Left renal pelvis (tissue), 4 donors: ENCODE measurements around the gene RFC1. TPM values are rescaled to one million over a fixed set of nuclear protein-coding genes. Genes with fewer than 3 reads are reported as not detected.
"Not testable (repeated sequence)": the region's sequence is repeated elsewhere in the genome, so short reads cannot be mapped to it uniquely, and the experiment has no call there.

Experiments
- DNase-seq, 4 donors: peaks; one replicate each; pipeline ENCODE4 v3.0.0-alpha.2; 2013; ENCODE audit warnings: low read depth in 4 of 4, low spot score in 3 of 4
- polyA plus RNA-seq, 4 donors: library from polyadenylated mRNA; unstranded; fragments of 120-200 nt; gene quantifications; one replicate each; pipeline ENCODE4 v1.2.1, GENCODE V29; 2013; ENCODE audit not compliant: insufficient read length in 4 of 4

Gene RFC1
- polyA plus RNA-seq, 4 donors: 56.4 to 81.6 (median 74.9) TPM

DNA sequence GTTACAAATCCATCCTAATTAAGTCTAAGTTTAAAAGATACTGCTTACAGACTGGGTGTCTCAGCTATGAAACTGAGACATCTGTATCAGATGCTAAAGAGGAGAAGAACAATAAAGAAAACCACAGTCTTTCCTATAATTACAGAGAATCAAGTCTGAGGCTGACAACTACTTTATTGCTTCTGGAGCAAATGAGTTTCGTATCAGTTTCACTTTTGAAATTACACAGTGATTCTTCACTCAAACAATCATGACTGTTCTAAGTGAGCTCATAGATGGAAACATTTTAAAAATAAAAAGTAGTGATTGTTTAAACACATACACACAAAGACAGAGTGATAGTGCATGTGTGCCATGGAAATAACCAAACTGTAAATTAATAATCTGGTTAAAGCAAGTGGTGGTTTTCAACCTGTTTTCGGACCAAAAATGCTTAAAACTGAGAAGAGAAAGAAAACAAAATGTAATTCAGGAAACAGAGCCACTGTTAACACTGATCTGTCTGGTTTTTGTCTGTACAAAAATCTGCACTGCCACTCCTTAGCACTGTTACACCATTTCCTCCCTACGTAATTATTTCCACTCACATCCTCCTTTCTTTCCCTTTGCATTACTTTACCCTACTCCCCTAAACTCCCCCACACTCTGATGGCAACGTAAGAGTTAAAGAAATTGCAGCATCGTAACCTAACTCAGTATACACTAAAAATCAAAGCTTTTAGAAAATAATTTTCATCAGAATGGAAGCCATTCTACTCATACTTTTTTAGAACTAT, 12.5 kb downstream of the RFC1 start:
- DNase-seq: peak in 1 of 4 donors; percentile 18

DNA sequence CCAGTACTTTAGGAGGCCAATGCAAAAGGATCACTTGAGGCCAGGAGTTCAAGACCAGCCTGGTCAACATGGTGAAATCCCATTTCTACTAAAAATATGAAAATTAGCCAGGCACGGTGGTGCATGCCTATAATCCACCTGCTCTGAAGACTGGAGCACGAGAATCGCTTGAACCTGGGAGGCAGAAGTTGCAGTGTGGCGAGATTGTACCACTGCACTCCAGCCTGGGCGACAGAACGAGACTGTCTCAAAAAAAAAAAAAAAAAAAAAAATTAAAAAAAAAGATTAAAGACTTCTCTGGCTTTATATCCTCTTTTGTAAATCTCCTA, 13.0 kb downstream of the RFC1 start:
- DNase-seq: not testable (repeated sequence)

DNA sequence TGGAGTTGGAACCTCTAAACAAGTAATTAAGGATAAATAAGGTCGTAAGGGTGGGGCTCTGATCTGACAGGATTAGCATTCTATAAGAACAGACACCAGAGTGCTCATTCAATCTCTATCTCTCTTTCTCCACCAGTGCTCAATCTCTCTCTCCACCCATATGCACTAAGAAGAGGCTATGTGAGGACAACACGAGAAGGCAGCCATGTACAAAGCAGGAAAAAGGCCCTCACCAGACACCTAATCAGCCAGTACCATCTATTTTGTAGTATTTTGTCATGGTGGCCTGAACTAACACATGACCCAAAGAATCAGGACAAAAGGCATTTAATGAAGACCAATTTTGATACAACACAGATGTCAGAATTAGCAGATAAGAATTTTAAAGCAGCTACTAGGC, 16.8 kb downstream of the RFC1 start:
- DNase-seq: no peak

DNA sequence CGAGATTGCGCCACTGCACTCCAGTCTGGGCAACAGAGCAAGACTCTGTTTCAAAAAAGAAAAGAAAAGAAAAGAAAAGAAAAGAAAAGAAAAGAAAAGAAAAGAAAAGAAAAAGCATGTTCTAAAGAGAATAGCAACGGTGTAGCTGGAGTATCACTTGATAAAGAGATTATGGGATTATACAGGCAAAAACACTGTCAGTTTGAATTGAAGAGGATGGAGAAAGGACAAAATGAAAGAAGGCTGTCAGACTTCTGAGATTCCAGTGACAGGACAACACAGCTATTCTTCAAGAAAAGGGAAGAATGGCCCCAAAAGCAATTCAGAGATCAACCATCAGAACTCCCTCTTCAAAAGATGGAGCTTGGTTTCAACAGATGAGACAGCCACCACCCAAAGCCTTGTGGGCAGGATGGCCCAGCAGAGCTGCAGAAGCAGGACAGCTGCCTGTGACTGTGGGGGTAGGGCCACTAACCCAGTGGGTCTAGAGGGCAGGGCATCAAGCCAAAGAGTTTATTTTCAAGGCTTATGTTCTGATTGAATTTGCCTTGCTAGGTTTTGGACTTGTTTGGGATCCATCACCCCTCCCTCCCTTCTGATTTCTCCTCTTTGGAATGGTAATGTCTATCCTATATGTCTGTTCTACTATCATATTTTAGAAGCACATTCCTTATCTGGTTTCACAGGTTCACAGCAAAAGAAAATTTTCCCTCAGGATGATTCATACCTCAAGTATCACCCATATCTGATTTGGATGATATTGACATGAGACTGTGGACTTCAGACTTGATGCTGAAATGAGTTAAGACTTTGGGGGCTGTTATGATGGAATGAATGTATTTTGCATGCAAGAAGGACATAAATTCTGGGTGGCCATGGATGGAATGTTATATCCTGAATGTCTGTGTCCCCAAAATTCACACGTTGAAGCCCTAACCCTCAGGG, 17.5 kb downstream of the RFC1 start:
- no peak for DNase-seq

DNA sequence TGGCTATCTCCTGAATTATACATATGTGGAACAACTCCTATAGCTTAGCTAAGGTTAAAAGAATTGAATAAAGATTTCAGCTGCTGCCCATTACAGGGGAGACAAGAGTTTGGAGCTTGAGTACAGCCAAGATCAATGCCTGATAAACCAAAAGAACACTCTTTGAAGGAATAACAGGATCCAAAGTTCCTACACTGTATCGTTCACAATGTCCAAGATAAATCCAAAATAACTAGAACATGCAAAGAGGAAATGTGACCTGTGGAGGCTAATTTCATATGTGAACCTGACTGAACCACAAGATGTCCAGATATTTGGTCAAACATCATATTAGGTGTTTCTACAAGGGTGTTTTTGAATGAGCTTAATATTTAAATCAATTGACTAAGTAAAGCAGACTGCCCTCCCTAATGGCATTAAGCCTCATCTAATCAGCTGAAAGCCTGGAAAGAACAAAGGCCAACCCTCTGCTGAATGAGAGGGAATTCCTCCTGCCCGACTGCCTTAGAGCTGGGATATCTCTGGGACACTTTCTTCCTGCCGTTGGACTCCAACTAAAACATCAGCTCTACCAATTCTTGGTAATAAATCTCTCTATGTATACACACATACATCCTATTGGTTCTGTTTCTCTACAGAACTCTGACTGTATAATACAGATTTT, 19.2 kb downstream of the RFC1 start:
- DNase-seq: no peak

DNA sequence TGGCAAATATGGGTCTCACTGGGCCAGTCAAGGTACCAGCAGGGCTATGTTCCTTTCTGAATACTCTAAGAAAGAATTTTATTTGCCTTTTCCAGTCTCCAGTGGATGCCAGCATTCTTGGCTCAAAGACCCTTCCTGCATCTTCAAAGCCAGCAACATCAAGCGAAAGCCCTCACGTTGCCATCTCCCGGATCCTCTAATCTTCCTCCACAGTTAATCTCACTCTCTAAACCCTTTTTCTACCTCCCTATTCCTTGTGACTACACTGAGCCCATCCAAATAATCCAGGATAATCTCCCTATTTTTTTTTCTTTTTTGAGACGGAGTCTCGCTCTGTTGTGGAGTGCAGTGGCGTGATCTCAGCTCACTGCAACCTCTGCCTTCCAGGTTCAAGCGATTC, 23.4 kb downstream of the RFC1 start:
- no peak for DNase-seq

DNA sequence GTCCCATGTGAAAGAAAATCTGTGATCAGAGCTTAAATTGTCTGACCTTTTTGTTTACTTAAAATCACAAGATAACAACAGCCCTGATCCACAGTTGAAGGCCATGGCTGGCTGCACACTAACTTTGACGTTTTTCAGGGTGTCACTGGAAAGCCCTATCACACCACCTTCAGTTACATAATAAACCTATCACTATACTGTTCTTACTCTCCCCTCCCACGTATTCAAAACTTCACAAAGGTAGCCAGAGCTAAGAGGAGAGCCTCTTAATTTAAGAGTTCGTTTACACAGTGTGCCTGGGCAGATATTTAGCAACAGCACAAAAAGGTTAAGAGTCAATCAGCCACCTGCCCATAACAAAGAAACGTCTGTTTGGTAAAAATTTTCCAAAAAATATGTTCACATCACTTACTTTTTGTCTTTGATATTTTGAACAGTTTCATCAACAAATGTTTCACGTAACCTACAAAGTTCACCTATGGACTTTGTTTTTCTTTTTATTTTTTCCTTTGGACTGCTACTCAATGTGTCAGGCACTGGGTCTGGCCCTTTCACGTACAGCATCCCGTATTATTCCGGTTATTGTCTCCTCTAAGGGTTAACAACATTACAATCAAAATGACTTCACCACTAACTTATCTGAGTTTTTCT, 25.0 kb downstream of the RFC1 start:
- DNase-seq: no peak

DNA sequence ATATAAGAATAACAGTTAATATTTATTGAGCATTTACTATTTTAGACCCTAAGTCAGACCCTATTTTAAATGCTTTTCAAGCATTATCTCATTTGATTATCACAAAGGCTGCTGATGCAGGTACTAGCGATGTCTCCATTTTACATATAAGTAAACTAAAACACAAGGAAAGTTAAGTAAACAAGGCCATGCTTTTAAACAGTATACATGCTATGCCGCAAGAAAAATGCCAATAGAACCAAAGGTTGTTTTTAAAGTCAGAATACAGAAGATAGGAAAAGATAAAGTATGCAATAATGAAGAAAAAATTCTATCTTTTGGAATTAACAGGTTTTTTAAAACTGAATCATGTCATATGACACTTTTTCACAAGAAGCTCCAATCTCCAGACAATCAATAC, 26.2 kb downstream of the RFC1 start:
- DNase-seq: no peak

DNA sequence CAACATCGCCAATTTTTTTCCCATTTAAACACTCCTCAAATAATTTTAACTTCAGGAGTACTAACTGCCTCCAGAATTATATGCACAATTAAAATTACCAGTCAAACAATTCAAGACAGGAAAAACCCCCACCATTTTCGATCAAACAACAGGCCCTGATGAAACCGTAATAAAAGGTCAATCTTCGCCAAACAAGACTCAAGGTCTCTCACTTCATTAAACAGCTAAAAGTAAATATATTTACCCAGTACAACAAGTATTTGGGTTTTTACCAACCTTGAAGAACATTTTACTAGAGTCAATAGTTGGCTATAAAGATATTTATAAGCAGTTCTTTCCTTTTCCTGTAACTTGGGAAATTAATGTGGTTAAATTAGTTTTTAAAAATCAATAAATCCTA, 28.3 kb downstream of the RFC1 start:
- no peak for DNase-seq

DNA sequence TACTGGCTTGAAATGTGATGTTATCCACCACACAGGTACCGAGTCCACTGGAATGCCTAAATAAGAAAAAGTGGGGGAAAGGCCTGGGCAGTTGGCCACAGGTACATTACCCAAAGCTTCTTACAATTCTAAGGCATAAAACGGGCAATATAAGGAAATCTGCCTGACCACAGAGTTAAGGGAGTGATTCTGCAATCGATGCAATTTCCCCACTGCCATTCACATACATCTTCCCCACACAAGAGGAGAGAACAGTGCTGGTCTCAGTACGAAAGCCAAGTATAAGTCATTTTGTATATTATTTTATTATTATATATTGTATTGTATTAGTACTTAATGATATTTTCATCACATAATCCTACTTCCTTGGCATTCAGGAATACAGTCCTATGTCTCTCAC, 30.6 kb downstream of the RFC1 start:
- no peak for DNase-seq

DNA sequence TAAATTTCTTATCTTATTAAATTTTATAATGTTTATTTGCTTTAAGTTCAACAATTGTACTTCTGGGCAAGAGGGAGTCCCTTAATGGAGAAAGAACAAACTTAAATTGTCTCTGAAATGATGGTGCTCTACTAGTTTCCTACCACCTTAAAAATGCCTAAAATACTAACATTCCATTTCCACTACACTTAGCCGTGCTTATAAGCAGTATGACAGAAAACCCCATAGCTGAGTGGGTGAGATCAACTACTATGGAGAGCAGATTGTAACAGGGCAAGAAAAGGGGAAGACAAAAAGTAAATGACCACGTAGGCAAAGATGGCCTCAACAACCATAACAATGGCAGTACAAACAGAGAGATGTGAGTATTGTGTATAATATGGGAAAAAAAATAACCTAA, 35.0 kb downstream of the RFC1 start:
- no peak for DNase-seq

DNA sequence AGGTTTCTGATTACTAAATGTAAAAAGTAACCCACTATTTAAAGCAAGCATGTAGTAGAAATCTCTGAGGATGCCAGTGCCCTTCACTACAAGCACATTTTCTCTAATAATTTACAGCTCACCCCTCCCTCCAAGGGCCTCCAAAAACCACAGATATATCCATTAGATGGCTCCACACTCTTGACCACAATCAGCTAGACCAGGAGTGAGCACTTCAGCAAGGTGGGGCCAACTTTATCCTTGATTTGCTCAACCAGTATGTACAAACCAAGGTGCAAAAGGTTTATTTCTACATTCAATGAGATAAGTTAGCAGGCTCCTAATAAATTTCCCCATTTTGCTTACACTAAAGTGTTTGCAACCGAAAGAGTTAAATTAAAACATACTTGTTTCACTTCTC, 35.8 kb downstream of the RFC1 start:
- DNase-seq: no peak

DNA sequence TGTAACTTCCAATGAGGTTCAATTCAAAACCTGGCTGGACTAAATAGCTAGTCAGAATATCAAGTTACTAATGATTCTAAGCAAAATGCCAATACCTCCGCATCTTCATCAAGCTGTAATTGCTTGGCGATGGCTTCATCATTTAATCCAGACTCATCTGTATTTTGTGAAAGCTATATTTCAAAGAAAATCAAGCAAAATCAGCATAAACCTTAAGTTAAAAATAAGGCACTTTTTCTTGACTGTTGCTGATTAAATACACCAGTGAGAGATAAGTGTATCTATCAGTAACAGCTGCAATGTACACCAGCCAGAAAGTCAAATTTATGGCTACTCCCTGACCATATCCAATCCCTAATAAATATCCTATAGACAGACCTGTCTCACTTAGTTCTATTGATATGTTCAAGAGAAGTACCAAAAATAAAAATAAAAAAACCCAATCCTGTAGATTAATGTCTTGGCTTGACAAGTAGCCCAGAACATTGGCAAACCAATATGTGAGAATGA, 39.6 kb downstream of the RFC1 start:
- DNase-seq: no peak

DNA sequence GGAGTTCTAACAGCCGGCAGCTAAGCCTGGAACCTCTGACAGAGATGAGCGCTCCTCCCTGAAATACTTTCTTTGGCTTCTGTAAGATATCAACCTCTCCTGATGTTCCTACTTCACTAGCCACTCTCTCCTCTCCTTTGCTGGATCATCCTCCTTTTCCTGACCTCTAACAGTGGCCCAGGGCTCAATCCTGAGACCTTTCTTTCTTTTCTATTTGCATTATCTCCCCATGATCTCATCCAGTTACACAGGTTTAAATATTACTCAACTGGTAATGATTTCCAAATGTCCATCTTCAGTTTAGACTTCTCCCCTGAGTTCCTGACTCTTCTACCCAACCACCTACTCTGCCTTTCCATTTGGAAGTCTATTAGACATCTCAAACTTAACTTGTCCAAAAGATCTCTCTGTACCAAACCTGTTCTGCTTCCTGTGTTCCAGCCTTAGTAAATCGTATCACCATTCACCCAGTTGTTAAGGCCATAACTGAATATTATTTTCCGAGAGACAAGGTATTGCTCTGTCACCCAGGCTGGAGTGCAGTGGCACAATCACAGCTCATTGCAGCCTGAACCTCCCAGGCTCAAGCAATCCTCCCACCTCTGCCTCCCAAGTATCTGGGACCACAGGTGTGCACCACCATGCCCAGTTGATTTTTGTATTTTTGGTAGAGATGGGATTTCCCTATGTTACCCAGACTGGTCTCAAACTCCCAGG, 41.1 kb downstream of the RFC1 start:
- no peak for DNase-seq

DNA sequence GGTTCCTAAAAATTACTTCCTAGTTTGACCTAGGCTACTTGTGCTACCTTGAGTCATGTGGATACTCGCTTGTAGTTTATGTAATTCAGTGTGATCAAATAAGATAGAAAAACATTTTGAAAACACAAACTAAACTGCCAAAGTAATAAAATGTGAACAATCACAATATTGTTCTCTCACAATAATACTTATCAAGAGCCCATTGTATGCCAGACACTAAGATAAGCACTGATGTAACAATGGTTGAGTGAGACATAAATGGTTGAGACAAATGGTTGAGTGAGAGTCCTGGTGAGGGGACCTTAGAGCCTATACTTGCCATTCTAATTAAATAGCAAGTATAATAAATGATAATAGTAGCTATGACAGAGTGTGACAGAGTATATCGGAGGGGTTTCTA, 41.7 kb downstream of the RFC1 start:
- DNase-seq: no peak

DNA sequence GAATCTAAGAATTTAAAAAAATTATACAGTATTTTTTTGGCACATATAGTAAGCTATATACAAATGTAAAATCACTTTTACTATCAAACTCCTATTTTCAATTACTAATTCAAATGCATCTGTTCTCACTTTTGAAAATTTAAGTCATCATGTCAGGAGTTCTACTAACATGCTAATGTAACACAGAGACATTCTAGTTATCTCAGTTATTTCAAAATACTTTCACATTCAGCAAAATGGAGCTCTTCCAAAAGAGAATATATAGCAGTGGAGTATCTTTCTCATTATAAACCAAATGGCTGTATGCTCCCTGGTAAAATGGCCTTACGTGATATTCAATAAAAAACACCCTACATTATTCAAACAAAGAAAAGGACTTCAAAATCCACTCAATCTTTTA, 42.3 kb downstream of the RFC1 start:
- no peak for DNase-seq

DNA sequence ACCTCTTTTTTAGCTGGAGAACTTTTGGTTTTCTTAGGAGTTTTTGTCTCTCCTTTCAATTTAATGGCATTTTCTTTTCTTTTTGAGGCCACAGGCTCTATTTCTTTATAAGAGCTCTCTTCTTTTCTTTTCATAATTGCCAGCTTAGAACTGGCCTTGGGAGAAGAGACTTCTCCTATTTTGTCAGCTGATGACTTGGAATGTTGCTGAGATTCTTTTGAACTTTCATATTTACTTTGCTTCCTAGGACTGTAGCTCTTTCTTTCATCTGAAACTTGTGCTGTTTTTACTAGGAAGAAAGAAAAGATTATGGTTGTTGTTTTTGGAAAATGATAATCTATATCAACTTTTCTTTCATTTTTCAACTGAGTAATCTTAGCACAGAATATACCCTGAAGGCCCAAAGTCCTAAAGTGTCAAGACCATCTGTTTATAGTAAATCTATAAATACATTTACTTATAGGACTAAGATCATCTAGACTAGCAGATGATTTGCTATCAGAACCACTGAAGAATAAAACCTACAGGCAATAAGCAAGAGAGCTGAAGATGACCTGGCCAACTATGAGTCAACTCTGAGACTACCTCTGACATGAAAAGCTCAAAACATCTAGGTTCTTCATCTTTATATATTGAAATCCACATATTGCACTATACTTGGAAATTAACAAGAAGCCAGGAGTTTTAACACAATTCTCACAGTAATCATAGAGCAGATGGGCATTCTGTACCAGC, 45.6 kb downstream of the RFC1 start:
- no peak for DNase-seq

DNA sequence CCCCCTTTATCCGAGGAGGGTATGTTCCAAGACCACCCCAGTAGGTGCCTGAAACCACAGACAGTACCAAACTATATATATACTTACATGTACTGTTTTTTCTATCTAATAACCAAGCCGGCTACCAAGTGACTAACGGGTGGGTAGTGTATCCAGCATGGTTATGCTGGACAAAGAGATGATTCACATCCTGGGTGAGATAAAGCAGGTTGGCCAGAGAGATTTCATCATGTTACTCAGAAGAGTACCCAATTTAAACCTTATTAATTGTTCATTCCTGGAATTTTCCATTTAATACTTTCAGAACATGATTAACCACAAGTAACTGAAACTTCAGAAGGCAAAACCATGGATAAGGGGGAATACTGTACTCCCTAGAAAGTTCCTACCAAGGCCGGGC, 46.5 kb downstream of the RFC1 start:
- DNase-seq: no peak

DNA sequence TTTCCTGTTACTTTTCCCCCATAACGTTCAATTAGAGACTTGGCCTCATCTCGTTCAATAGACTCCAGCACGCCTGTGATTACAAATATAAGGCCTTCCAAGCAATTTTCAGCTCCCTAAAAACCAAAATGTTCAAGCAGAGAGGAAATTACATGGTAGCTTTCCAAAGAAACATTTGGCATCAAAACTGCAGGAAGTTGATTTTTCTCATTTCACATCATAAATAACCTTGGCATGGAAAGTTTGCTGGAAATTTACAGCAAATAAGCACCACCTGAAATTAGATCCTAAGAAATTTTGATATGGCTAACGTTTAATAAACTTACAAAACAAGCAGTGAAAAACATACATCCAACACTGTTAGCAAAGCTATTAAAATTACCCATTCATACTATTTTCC, 53.3 kb downstream of the RFC1 start:
- DNase-seq: no peak

DNA sequence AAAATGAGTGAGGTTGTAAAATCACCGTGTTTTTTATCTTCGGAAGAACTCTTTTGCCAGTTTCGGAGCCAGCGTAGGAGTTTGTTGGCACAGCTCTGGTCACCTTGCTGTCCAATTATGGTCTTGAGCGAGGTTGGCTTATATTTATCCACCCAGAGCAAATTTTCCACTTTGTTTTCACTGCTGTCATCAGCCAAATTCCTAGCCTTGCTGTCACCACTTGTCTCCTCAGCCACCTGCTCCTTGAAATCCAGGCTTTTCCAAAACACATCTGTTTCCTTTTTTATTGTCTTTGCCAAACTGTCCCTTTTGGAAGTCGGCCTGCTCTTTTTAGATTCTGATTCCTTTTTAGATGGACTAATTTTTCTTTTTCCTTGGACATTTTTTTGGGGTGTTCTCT, 57.6 kb downstream of the RFC1 start:
- no peak for DNase-seq
